Activated naive CD4-positive, alpha-beta T cell treated with anti-CD3 and anti-CD28 coated beads, Interleukin-2, amount 50 U/mL, for 72 hours (primary cell): Measurements from ENCODE around the gene TTLL3. TPM values are rescaled to one million over a fixed set of nuclear protein-coding genes. Genes with fewer than 3 reads are reported as not detected.

Experiments used
- ATAC-seq, 2 donors: fragments of 150-1000 bp; cut with Tn5 transposase; 2 replicates each; pipeline ENCODE4 v1.10.0; 2021; ENCODE audit warnings: mild to moderate bottlenecking in 2 of 2, moderate library complexity in 2 of 2
- DNase-seq, 2 donors: peaks; one replicate each; pipeline ENCODE4 v3.0.0; 2021 to 2022; ENCODE audit warnings: low spot score in 2 of 2
- H3K27ac Mint-ChIP-seq, 2 donors: one replicate each; pipeline ENCODE4 v1.8.0; 2022; ENCODE audit warnings: mild to moderate bottlenecking in 2 of 2, mixed read lengths in 2 of 2
- H3K36me3 Mint-ChIP-seq, 2 donors: one replicate each; pipeline ENCODE4 v1.8.0; 2022; ENCODE audit warnings: mixed read lengths in 2 of 2
- H3K9me3 Mint-ChIP-seq, 2 donors: one replicate each; pipeline ENCODE4 v1.8.0; 2022; ENCODE audit warnings: mixed read lengths in 2 of 2
- total RNA-seq, 2 donors: library from RNA; stranded (reverse); gene quantifications; one replicate each; pipeline ENCODE4 v1.2.3, GENCODE V29; 2022

TTLL3 gene
- total RNA-seq, 2 donors from 2014 or later: 78.1 to 121 TPM

GRCh38 chr3:9810846-9811245 lies 784 bp downstream of the TTLL3 start:
- Mint-ChIP-seq H3K27ac (peak overlapping the region; percentile 0), H3K36me3 (peaks cover 9 to 19% of the 10 kb centered on the region in 2 donors), H3K9me3 (no peaks in the 10 kb centered on the region)
- no peak for ATAC-seq
- DNase-seq: no peak

DNA sequence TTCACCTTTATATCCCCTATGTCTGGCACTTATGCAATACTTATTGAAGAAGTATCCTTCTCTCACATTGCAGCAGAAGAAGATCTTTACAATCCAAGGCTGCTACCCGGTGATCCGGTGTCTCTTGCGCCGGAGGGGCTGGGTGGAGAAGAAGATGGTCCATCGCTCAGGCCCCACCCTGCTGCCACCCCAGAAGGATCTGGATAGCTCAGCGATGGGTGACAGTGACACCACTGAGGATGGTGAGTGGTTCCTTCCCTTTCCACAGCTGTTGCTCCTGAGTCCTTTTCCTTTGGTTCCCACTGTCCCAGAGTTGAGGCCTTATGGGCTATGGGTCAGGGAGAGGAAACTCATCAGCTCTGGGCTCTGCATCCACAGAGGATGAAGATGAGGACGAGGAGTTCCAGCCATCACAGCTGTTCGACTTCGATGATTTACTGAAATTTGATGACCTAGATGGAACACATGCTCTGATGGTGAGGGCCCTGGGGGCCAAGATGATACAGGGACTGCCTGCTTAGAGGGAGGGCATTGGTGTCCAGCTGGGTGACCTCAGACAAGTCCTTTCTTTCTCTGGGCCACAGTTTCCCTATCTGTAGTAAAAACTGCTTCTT lies 2.9 kb downstream of the TTLL3 start:
- no peak for DNase-seq
- H3K36me3 Mint-ChIP-seq: peaks cover 9 to 19% of the 10 kb centered on the region in 2 donors
- H3K27ac Mint-ChIP-seq: peak overlapping the region in 1 of 2 donors; percentile 77
- no peaks in the 10 kb centered on the region for H3K9me3 Mint-ChIP-seq
- ATAC-seq: no peak

DNA sequence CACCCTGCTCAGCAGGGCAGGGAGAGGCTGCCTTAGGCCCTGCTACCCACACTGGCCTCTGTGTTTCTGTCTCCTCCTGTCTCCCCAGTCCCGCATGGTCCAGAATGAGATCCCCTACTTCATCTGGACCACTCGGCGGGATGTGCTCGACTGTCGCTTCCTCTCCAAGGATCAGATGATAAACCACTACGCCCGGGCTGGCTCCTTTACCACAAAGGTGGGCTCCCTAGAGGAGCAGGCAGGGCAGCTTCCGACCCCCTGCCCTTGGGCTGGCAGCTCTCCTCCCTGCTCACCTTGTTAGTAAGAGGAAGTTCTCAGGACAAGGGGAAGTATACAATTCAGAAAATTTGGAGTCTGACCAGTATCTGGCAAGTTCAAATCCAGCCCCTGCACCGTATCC lies 5.9 kb downstream of the TTLL3 start:
- no peaks in the 10 kb centered on the region for H3K9me3 Mint-ChIP-seq
- no peak for DNase-seq
- ATAC-seq: no peak
- H3K27ac Mint-ChIP-seq: peak overlapping the region in 1 of 2 donors; percentile 6
- peaks cover 8 to 18% of the 10 kb centered on the region in 2 donors for H3K36me3 Mint-ChIP-seq

DNA sequence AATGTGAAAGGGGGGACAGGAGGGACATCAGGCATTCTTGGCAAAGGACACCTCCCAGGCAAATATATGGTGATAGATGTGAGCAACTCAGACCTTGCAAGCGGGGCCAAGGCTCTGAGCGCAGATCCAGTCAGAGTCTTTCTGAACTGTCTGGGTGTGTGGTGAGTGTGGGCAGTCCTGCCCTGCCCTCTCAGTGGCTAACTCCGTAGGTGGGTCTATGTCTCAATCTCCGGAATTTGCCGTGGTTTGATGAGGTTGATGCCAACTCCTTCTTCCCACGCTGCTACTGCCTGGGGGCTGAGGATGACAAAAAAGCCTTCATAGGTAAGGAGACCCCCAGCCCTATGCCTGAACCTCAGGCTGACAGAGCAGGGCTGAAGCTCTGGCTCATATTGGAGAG lies 7.4 kb downstream of the TTLL3 start:
- no peaks in the 10 kb centered on the region for H3K9me3 Mint-ChIP-seq
- DNase-seq: no peak
- ATAC-seq: no peak
- peak overlapping the region in 1 of 2 donors; percentile 36 for H3K27ac Mint-ChIP-seq
- H3K36me3 Mint-ChIP-seq: peaks cover 0 to 12% of the 10 kb centered on the region in 2 donors

DNA sequence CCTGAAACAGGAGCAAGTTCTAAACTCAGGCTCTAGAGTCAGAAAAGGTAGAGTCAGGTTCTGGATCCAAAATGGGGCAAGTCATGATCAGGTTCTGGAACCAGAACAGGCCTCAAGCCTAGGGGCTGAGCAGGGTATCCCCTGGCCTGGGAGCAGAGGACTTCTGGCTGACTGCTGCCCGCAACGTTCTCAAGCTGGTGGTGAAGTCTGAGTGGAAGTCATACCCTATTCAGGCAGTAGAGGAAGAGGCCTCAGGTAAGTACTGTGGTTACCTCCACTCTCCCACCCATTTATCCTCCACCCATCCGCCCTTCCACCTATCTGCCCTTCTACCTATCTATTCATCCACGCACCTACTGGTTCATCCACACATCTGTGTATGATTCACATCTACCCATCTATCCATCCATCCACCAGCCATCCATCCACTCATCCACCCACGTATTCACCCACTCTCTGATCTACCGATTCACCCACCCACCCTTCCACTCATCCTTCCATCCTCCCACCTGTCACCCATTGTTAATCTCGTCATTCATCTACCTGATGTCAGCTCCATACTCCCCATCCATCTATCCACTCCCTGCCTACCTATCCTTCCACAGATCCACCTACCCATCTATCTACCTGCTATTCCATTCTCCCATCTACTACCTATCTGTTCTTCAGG lies 8.7 kb downstream of the TTLL3 start:
- Mint-ChIP-seq H3K36me3 (peaks cover 0 to 6% of the 10 kb centered on the region in 2 donors), H3K9me3 (no peaks in the 10 kb centered on the region), H3K27ac (peak overlapping the region in 1 of 2 donors; percentile 1)
- DNase-seq (no peak), ATAC-seq (no peak)

DNA sequence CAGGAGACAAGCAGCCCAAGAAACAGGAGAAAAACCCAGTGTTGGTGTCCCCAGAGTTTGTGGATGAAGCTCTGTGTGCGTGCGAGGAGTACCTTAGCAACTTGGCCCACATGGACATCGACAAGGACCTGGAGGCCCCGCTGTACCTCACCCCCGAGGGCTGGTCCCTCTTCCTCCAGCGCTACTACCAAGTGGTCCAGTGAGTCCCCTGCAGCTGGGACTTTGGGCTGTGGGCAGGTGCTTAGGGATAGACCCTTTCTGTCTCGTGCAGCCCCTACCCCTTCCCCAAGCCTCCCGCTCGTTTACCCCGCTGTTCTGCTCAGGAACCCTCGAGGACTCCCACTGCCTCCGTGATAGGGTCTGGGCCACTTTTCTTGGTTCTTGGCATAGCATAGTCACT lies 10.5 kb downstream of the TTLL3 start:
- peak in 1 of 2 donors; percentile 16 for ATAC-seq
- H3K36me3 Mint-ChIP-seq: peaks cover 0 to 6% of the 10 kb centered on the region in 2 donors

DNA sequence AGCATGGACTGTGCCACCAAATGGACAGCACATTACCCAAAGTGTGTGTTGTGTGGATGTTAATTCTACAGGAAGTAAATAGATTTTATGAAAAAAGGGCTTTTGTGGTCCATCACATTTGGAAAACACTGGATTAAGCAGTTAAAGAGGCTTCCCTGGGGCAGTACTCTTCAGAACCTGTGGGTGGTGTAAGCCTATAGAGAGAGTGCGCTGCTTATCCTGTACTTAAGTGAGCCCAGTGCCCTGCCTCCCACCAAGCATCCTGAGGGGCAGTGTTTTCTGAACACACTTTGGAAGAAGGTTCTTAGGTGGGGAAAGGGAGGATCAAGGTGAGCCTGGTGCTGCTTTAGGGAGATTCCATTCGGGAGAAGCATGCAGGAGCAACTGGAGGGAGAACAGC lies 10.9 kb downstream of the TTLL3 start:
- H3K36me3 Mint-ChIP-seq: peaks cover 0 to 6% of the 10 kb centered on the region in 2 donors

More for the DNA sequence above, 10.5 kb downstream of the TTLL3 start:
- H3K27ac Mint-ChIP-seq: peak overlapping the region in 1 of 2 donors; percentile 5
- H3K9me3 Mint-ChIP-seq: no peaks in the 10 kb centered on the region
- DNase-seq: no peak

DNA sequence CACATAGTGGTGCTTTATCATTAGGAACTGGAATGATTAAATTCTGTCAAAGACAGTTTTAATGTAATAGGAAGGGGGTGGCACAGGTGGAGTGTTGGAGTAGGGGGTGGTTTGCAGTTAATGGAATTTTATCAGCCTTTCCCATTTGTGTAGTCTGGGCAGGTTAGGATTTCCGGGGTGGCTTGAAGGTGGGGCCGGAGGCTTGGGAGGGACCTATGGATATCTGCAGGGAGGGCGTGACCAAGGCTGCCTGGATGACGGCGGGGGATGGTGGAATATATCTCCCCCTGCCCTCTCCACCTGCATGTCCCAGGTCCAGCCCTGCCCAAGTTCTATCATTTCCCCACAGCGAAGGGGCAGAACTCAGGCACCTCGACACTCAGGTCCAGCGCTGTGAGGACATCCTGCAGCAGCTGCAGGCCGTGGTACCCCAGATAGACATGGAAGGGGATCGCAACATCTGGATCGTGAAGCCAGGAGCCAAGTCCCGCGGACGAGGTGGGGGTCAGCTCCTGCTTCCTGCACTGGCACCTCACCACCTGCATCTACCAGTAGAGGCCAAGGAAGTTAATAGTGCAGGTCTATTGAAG lies 15.5 kb downstream of the TTLL3 start:
- no peak for ATAC-seq
- DNase-seq: no peak
- Mint-ChIP-seq H3K27ac (no peak overlapping the region), H3K36me3 (peaks cover 0 to 6% of the 10 kb centered on the region in 2 donors), H3K9me3 (no peaks in the 10 kb centered on the region)

More for the DNA sequence above, 10.9 kb downstream of the TTLL3 start:
- peak overlapping the region in 1 of 2 donors; percentile 5 for H3K27ac Mint-ChIP-seq
- no peaks in the 10 kb centered on the region for H3K9me3 Mint-ChIP-seq
- DNase-seq (no peak), ATAC-seq (peak; percentile 32 to 40)

DNA sequence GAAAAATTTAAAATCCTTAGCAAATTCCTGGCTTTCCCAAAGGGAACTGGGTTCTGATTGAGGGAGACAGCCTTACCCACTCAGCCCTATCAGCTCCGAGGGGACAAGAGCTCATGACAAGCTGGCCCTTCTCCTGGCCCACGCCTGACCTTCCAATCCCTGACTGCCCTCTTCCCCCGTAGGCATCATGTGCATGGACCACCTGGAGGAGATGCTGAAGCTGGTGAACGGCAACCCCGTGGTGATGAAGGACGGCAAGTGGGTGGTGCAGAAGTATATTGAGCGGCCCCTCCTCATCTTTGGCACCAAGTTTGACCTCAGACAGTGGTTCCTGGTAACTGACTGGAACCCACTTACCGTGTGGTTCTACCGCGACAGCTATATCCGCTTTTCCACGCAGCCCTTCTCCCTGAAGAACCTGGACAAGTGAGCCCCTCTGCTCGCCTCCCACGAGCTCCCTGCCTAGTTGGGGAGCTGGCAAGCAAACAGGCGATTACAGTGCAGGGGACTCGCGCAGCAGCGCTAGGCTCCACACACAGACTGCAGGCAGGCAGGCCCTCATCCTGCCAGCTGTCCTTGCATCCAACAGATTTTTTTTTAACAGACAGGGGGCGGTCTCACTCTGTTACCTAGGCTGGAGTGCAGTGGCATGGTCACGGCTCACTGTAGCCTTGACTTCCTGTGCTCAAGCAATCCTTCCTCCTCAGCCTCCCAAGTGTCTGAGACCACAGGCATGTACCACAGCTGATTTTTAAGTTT lies 16.9 kb downstream of the TTLL3 start:
- ATAC-seq (peak; percentile 40 to 67), DNase-seq (peak in 1 of 2 donors; percentile 45)
- no peaks in the 10 kb centered on the region for H3K9me3 Mint-ChIP-seq
- no peaks in the 10 kb centered on the region for H3K36me3 Mint-ChIP-seq
- peak overlapping the region; percentile 36 to 44 for H3K27ac Mint-ChIP-seq

GRCh38 chr3:9828801-9829755 lies 19.0 kb downstream of the TTLL3 start:
- no peaks in the 10 kb centered on the region for H3K36me3 Mint-ChIP-seq
- DNase-seq (no peak), ATAC-seq (peak in 1 of 2 donors; percentile 14)
- H3K27ac Mint-ChIP-seq: no peak overlapping the region
- H3K9me3 Mint-ChIP-seq: no peaks in the 10 kb centered on the region

GRCh38 chr3:9831253-9831652 lies 21.2 kb downstream of the TTLL3 start:
- peak overlapping the region in 1 of 2 donors; percentile 64 for H3K27ac Mint-ChIP-seq
- no peak for ATAC-seq
- no peaks in the 10 kb centered on the region for H3K9me3 Mint-ChIP-seq
- no peaks in the 10 kb centered on the region for H3K36me3 Mint-ChIP-seq
- no peak for DNase-seq

GRCh38 chr3:9833078-9833477 lies 23.0 kb downstream of the TTLL3 start:
- H3K27ac Mint-ChIP-seq: no peak overlapping the region
- DNase-seq: no peak
- H3K36me3 Mint-ChIP-seq: no peaks in the 10 kb centered on the region
- ATAC-seq: no peak
- no peaks in the 10 kb centered on the region for H3K9me3 Mint-ChIP-seq

DNA sequence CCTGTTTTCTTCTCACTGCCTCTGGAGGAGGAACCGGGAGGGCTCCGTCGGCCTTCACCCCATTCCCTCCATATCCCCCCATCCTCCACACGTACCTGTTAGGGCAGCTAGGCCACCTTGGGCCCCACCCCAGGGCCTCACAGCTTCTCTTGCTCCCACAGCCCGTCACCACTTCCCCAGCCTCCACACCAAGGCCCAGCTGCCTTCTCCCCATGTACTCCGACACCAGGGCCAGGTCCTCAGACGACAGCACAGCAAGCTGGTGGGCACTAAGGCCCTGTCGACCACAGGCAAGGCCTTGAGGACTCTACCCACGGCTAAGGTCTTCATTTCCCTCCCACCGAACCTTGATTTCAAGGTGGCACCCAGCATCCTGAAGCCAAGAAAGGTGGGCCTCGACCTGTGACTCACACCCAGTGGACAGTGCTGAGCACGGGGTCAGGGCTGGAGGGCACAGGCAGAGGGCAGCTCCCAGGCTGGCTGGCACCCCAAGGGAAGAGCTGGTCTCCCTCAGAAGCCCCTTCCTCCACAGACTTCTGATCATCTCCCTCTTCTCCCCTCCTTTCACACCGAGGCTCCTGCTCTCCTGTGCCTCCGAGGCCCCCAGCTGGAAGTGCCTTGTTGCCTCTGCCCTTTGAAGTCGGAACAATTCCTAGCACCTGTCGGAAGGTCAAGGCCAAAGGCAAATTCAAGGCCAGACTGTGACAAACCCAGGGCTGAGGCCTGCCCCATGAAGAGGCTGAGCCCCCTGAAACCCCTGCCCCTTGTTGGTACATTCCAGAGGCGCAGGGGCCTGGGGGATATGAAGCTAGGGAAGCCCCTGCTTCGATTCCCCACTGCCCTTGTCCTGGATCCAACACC lies 24.7 kb downstream of the TTLL3 start:
- Mint-ChIP-seq H3K27ac (peak overlapping the region; percentile 72 to 73), H3K9me3 (no peaks in the 10 kb centered on the region)
- no peak for DNase-seq

GRCh38 chr3:9837701-9838582 lies 27.9 kb downstream of the TTLL3 start:
- peaks cover 16 to 23% of the 10 kb centered on the region in 2 donors for H3K36me3 Mint-ChIP-seq
- peak overlapping the region in 1 of 2 donors; percentile 44 for H3K27ac Mint-ChIP-seq
- no peak for ATAC-seq
- H3K9me3 Mint-ChIP-seq: no peaks in the 10 kb centered on the region
- DNase-seq: no peak

More for the DNA sequence above, 24.7 kb downstream of the TTLL3 start:
- no peak for ATAC-seq
- H3K36me3 Mint-ChIP-seq: no peaks in the 10 kb centered on the region
